GM21423 (cell line): ENCODE data around the gene ATP6V0D1.
A peak's percentile ranks its signal among the peaks of the same experiment; 100 is the strongest.
"Not testable (repeated sequence)": the region's sequence is repeated elsewhere in the genome, so short reads cannot be mapped to it uniquely, and the experiment has no call there.

Experiments used
- ATAC-seq: cut with Tn5 transposase; IDR thresholded peaks from one replicate; pipeline ENCODE4 v1.9.1; 2021; ENCODE audit warnings: mild to moderate bottlenecking, moderate library complexity; ENCODE audit not compliant: unreplicated experiment

Gene ATP6V0D1

GRCh38 chr16:67430504-67430976 is 50.4 kb downstream of the ATP6V0D1 start:
- ATAC-seq = no peak

GRCh38 chr16:67429799-67430503 is 51.0 kb downstream of the ATP6V0D1 start:
- no peak for ATAC-seq

GRCh38 chr16:67429053-67429798 is 51.7 kb downstream of the ATP6V0D1 start:
- ATAC-seq = no peak

- ATAC-seq = no peak
These were observed 52.7 kb downstream of the ATP6V0D1 start for GRCh38 chr16:67428146-67428731.

GRCh38 chr16:67426950-67427349 is 54.0 kb downstream of the ATP6V0D1 start:
- no peak for ATAC-seq

- no peak for ATAC-seq
These were observed 54.9 kb downstream of the ATP6V0D1 start for GRCh38 chr16:67426022-67426421.

- ATAC-seq = no peak
These were observed 55.4 kb downstream of the ATP6V0D1 start for GRCh38 chr16:67425580-67425979.

GRCh38 chr16:67425061-67425460 is 55.9 kb downstream of the ATP6V0D1 start:
- ATAC-seq = no peak

GRCh38 chr16:67424261-67424615 is 56.7 kb downstream of the ATP6V0D1 start:
- no peak for ATAC-seq

GRCh38 chr16:67423611-67424260 is 57.2 kb downstream of the ATP6V0D1 start:
- no peak for ATAC-seq

- ATAC-seq = no peak
These were observed 57.9 kb downstream of the ATP6V0D1 start for GRCh38 chr16:67423015-67423414.

- no peak for ATAC-seq
These were observed 59.9 kb downstream of the ATP6V0D1 start for GRCh38 chr16:67421030-67421429.

- no peak for ATAC-seq
These were observed 61.0 kb downstream of the ATP6V0D1 start for GRCh38 chr16:67419931-67420330.

GRCh38 chr16:67419502-67419901 is 61.5 kb downstream of the ATP6V0D1 start:
- no peak for ATAC-seq

- no peak for ATAC-seq
These were observed 63.5 kb downstream of the ATP6V0D1 start for GRCh38 chr16:67417333-67418061.

- ATAC-seq = peak; percentile 58
These were observed 64.8 kb downstream of the ATP6V0D1 start, which contains the start of gene ZDHHC1 for GRCh38 chr16:67415872-67416793. ZDHHC1 (minus strand) TSS chr16:67416477; CDS start chr16:67407775, 8,702 bp downstream.

GRCh38 chr16:67415421-67415820 is 65.5 kb downstream of the ATP6V0D1 start:
- not testable (repeated sequence) for ATAC-seq

GRCh38 chr16:67413978-67414911 is 66.7 kb downstream of the ATP6V0D1 start:
- ATAC-seq = no peak
